ENCODE results near the gene KRT20. TPM values are rescaled to one million over a fixed set of nuclear protein-coding genes. Genes with fewer than 3 reads are reported as not detected.

The KRT20 gene
- not detected in 2 replicates for total RNA-seq

DNA sequence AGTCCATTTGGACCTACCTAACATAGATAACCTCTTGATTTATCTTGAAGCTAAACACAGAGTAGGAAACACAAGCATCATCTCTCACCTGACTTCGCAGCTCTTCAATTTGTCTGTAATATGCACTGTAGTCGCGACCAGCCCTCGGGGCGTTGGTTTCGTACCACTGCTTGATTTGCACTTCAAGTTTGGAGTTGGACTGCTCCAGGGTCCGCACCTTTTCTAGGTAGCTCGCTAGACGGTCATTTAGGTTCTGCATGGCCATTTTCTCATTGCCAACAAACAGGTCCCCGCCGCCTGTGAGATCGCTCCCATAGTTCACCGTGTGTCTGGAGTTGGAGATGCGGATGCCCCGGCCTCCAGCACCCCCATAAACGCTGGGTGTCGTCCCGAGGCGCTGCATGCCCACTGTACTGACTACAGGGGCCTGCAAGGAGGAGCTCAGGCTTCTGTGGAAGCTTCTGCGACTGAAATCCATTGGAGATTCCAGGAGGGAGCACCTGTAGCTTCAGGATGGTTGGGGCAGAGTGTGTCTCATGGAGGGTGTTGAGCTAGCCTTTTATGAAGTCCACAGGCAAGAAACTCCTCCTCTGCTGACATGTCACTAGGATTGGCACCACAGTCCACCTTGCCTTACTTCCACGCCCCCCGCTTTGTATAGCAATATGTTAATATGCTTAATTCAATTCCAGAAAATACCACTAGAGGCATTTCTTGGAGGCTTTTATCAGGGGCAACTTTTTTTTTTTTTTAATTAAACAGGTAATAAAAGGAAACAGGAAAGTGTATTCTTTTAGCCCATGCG is at the start of gene KRT20:
Gene KRT20, minus strand, starts transcription at position 535 of the 805 bp plus-strand sequence. Its CDS starts 57 bp downstream, at position 478.

DNA sequence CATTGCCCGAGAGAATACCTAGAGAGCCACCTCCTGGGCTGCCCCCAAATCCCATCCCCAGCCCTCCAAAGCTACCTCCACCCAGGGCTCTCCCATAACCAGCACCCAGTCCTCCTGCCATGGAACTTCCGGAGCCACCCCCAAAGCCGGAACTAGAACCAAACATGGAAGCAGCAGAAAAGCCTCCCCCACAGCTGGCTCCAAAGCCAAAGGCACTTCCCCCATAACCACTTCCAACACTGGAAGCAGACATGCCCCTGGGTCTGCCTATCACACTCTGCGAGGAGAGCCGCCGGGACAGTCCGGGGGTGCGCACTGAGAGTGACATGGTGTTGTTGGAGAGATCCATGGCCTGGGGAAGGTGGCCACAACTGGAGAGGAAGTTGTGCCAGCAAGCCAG is 18.2 kb downstream of the KRT20 start, which contains the start of gene KRT12:
Gene KRT12, minus strand, starts transcription at position 386 of the 400 bp plus-strand sequence. Its CDS starts 37 bp downstream, at position 349.

Other genes with a start within 250 kb of the KRT20 start
- gene SMARCE1, start 237.4 kb downstream of the KRT20 start, total RNA-seq: 89.4 and 93.0 TPM in 2 replicates
- under 0.01 TPM in 1 of 2 replicates, not detected in the other for gene KRT222, start 220.1 kb downstream of the KRT20 start, total RNA-seq
- not detected in 2 replicates for gene KRT24, start 181.5 kb downstream of the KRT20 start, total RNA-seq
- gene KRT25, start 129.9 kb downstream of the KRT20 start, total RNA-seq: not detected in 2 replicates
- gene KRT26, start 113.0 kb downstream of the KRT20 start, total RNA-seq: not detected in 2 replicates
- gene KRT27, start 102.7 kb downstream of the KRT20 start, total RNA-seq: not detected in 2 replicates
- gene KRT28, start 85.3 kb downstream of the KRT20 start, total RNA-seq: not detected in 2 replicates
- 2.2 and 4.3 TPM in 2 replicates for gene KRT10, start 62.6 kb downstream of the KRT20 start, total RNA-seq
- not detected in 2 replicates for gene KRT12, start 18.0 kb downstream of the KRT20 start, total RNA-seq
- gene KRT23, start 52.4 kb upstream of the KRT20 start, total RNA-seq: 0.16 and 1.1 TPM in 2 replicates
- 0.16 and 0.17 TPM in 2 replicates for gene KRT39, start 81.7 kb upstream of the KRT20 start, total RNA-seq
- not detected in 2 replicates for gene KRT40, start 99.1 kb upstream of the KRT20 start, total RNA-seq
- gene KRTAP3-3, start 108.9 kb upstream of the KRT20 start, total RNA-seq: not detected in 2 replicates
- gene KRTAP3-2, start 114.7 kb upstream of the KRT20 start, total RNA-seq: not detected in 2 replicates
- not detected in 2 replicates for gene KRTAP3-1, start 123.9 kb upstream of the KRT20 start, total RNA-seq
- gene KRTAP1-5, start 142.0 kb upstream of the KRT20 start, total RNA-seq: not detected in 2 replicates
- not detected in 2 replicates for gene KRTAP1-4, start 145.0 kb upstream of the KRT20 start, total RNA-seq
- not detected in 2 replicates for gene KRTAP1-3, start 149.6 kb upstream of the KRT20 start, total RNA-seq
- not detected in 2 replicates for gene KRTAP1-1, start 156.2 kb upstream of the KRT20 start, total RNA-seq
- gene KRTAP2-1, start 162.1 kb upstream of the KRT20 start, total RNA-seq: not detected in 2 replicates
- gene KRTAP2-2, start 170.0 kb upstream of the KRT20 start, total RNA-seq: not detected in 2 replicates
- gene KRTAP2-3, start 174.9 kb upstream of the KRT20 start, total RNA-seq: not detected in 2 replicates
- not detected in 2 replicates for gene KRTAP2-4, start 180.6 kb upstream of the KRT20 start, total RNA-seq
- not detected in 2 replicates for gene KRTAP4-7, start 198.9 kb upstream of the KRT20 start, total RNA-seq
- gene KRTAP4-8, start 212.9 kb upstream of the KRT20 start, total RNA-seq: not detected in 2 replicates
- gene KRTAP4-16, start 217.0 kb upstream of the KRT20 start, total RNA-seq: not detected in 2 replicates
- gene KRTAP4-9, start 220.1 kb upstream of the KRT20 start, total RNA-seq: not detected in 2 replicates
- gene KRTAP4-11, start 233.1 kb upstream of the KRT20 start, total RNA-seq: not detected in 2 replicates
- gene KRTAP4-12, start 238.9 kb upstream of the KRT20 start, total RNA-seq: not detected in 2 replicates

Data from bronchial smooth muscle cell (primary cell).